Thyroid gland (tissue), 4 donors: ENCODE results near the gene ANTXR1. TPM values are rescaled to one million over a fixed set of nuclear protein-coding genes. Genes with fewer than 3 reads are reported as not detected.

ENCODE experiments used
- DNase-seq, 2 donors: peaks; one replicate each; pipeline ENCODE4 v3.0.0-alpha.2; 2019
- H3K27ac ChIP-seq, 3 donors: fragments of 200-600 bp; sonication (generic); 1 replicate in 2 of 3; 2 replicates in 1 of 3; pipeline ENCODE4 v1.5.1; 2016 to 2019; ENCODE audit warnings: mild to moderate bottlenecking in 1 of 3, moderate library complexity in 1 of 3
- H3K27me3 ChIP-seq: fragments of 200-600 bp; sonication (generic); one replicate; pipeline ENCODE4 v1.5.1; 2019
- H3K36me3 ChIP-seq, 2 donors: fragments of 200-600 bp; sonication (generic); one replicate each; pipeline ENCODE4 v1.5.1; 2016 to 2019
- H3K4me1 ChIP-seq, 2 donors: fragments of 200-600 bp; sonication (generic); one replicate each; pipeline ENCODE4 v1.5.1; 2017 to 2019
- H3K4me3 ChIP-seq, 3 donors: fragments of 200-600 bp; sonication (generic); replicated peaks in 1 of 3; 1 replicate in 2 of 3; 2 replicates in 1 of 3; pipeline ENCODE4 v1.5.1; 2016; ENCODE audit warnings: mild to moderate bottlenecking in 1 of 3
- H3K9me3 ChIP-seq: fragments of 200-600 bp; sonication (generic); one replicate; pipeline ENCODE4 v1.5.1; 2017
- POLR2A ChIP-seq, 2 donors: fragments of 450-650 bp; IDR thresholded peaks; one replicate each; pipeline ENCODE4 v1.6.1; 2017; ENCODE audit warnings: antibody characterized with exemption in 2 of 2, mild to moderate bottlenecking in 2 of 2, moderate library complexity in 1 of 2
- WGBS, 2 donors: methylation state at CpG; one replicate each; pipeline ENCODE4 v1.1.5; 2017; 5-methylcytosine and 5-hydroxymethylcytosine counted together
- intact Hi-C: fragments of 100-400 bp; cut with DNase I; formaldehyde crosslinking; loops from one replicate; pipeline ENCODE4 v1.15.1; 2023
- total RNA-seq, 4 donors: library from RNA; depleted of rRNA; stranded (reverse); fragments of >200 nt; gene quantifications; one replicate each; pipeline ENCODE4 v1.2.3, GENCODE V29; 2016
- TF ChIP-seq, protein P1 (sequence below), 6 experiments: fragments of 200-600 bp in 3 of 6; fragments of 450-650 bp in 3 of 6; sonication (generic) in 3 of 6; IDR thresholded peaks; one replicate each; pipeline ENCODE4 v1.5.1; 2016 to 2019; ENCODE audit warnings: antibody characterized with exemption in 6 of 6, mild to moderate bottlenecking in 2 of 6, inconsistent platforms in 1 of 6, moderate library complexity in 1 of 6

ANTXR1 gene
- total RNA-seq, 4 donors from 2014 or later: 56.4 to 103 (median 79.3) TPM

DNA sequence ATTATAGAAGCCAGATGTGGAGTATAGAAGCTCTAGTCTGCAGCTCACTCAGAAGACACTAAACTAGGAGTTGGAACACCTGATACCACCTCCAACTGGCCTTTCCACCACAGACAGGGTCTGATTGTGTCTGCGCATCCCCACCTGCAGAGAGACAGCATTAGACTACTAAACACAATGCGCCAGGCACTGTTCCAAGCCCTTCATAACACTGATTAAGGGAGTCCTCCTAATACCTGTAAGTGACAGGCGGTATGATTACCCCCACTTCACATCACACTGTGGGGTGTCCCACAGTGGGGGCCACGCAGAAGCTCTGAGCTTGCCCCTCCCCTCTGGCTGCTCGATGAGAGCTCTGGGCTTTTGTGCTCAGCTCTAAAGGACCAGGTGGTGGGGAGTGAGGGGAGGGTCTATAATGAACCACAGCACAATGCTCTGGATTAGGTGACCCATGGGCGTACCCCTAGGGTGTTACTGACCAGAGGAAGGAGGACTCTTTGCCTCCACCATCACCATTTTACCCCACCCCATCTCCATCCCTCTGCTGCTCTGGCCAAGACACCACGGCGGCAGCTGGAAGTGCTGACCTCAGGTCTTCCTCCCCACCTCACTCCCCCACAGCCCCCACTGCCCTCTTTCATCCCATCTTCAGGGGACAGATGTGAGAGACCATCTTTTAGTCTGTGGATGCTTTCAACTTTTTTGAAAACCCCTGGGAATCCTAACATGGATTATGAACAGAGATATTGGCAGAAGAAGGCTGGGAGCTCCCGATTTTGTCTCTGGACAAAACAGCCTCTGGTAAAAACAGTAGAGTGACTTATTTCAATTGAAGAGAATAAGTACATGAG, 228.9 kb downstream of the ANTXR1 start:
- Histone ChIP-seq H3K4me1 (no peaks in the 10 kb centered on the region), H3K27ac (no peak overlapping the region), H3K27me3 (no peaks in the 10 kb centered on the region), H3K9me3 (no peaks in the 10 kb centered on the region), H3K4me3 (no peak overlapping the region), H3K36me3 (no peaks in the 10 kb centered on the region)
- DNase-seq: no peak
- intact Hi-C loops: no loop called here
- WGBS, 2 donors: 91 to 93% methylated on average over 8 of the region's 9 CpGs
- TF ChIP-seq, protein P1, sequence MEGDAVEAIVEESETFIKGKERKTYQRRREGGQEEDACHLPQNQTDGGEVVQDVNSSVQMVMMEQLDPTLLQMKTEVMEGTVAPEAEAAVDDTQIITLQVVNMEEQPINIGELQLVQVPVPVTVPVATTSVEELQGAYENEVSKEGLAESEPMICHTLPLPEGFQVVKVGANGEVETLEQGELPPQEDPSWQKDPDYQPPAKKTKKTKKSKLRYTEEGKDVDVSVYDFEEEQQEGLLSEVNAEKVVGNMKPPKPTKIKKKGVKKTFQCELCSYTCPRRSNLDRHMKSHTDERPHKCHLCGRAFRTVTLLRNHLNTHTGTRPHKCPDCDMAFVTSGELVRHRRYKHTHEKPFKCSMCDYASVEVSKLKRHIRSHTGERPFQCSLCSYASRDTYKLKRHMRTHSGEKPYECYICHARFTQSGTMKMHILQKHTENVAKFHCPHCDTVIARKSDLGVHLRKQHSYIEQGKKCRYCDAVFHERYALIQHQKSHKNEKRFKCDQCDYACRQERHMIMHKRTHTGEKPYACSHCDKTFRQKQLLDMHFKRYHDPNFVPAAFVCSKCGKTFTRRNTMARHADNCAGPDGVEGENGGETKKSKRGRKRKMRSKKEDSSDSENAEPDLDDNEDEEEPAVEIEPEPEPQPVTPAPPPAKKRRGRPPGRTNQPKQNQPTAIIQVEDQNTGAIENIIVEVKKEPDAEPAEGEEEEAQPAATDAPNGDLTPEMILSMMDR (IDR thresholded peaks at IDR 0.05): no peak
- no peak for TF ChIP-seq POLR2A (IDR thresholded peaks at IDR 0.05)

DNA sequence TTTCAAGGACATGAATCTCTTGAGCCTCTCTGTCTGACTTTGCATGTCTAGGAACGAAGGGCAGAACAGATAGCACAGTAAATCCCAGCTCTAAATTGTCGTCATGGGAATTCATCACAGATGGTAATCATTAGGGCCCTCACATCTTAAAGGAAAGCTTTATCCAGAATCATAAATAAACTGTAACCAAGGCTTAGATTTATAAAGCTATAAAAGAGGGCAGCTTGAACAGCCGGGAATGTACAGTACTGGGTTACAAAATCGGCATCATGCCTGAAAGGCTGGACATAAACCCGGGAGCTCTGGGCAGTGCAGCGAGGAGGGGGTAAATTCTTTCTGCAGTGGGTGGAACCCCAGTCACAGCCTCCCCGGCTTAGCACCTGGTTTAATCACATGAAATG, 229.7 kb downstream of the ANTXR1 start:
- DNase-seq: no peak
- Histone ChIP-seq H3K9me3 (no peaks in the 10 kb centered on the region), H3K27me3 (no peaks in the 10 kb centered on the region), H3K36me3 (no peaks in the 10 kb centered on the region), H3K4me1 (no peaks in the 10 kb centered on the region), H3K27ac (no peak overlapping the region), H3K4me3 (no peak overlapping the region)
- WGBS, 2 donors: 82 to 83% methylated on average over 7 of the region's 7 CpGs
- TF ChIP-seq, protein P1 (IDR thresholded peaks at IDR 0.05): no peak
- no peak for TF ChIP-seq POLR2A (IDR thresholded peaks at IDR 0.05)
- intact Hi-C loops: no loop called here

DNA sequence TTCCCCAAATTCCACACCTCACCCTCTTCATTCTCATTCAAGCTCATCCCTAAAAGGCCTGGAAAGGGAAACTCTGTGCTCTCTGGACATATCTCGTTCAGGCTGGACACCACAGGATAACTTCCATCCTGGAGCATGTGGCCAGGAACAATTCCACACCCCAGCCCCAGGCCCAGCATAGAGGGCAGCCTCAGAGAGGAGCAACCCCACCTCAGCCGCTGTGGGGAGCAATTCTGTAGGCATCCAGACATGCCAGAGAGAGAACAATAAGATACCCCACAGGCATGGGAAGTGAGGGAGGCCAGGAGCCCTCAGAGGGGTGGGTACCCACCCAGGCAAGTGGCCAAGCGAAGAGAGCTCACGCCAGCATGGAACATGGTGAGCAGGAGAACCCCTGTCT, 230.7 kb downstream of the ANTXR1 start:
- no peak for DNase-seq
- Histone ChIP-seq H3K4me3 (no peak overlapping the region), H3K4me1 (no peaks in the 10 kb centered on the region), H3K36me3 (no peaks in the 10 kb centered on the region), H3K9me3 (no peaks in the 10 kb centered on the region), H3K27me3 (no peaks in the 10 kb centered on the region), H3K27ac (no peak overlapping the region)
- intact Hi-C loops: no loop called here
- TF ChIP-seq, protein P1 (IDR thresholded peaks at IDR 0.05): no peak
- TF ChIP-seq POLR2A (IDR thresholded peaks at IDR 0.05): no peak
- WGBS, 2 donors: 86 to 99% methylated on average over 4 of the region's 4 CpGs

DNA sequence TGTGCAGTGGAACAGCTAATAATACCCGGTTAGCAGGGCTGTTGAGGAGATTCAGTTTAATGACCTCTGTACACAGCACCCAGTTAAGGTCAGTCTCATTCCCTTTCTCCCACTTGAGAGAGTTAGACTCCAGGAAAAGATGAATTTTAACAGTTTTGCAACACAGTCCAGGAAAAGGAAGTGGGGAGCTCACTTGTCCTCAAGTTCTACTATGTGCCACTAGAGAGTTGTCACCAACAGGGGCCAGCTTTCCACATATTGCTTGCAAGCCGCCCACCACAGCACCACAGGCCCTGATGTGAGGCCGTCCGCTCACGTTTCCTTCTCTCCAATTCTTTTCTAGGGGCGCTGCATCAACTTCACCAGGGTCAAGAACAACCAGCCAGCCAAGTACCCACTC, 231.9 kb downstream of the ANTXR1 start:
- intact Hi-C loops: no loop called here
- TF ChIP-seq, protein P1 (IDR thresholded peaks at IDR 0.05): no peak
- no peak for TF ChIP-seq POLR2A (IDR thresholded peaks at IDR 0.05)
- WGBS, 2 donors: 71 to 84% methylated on average over 6 of the region's 6 CpGs
- Histone ChIP-seq H3K4me3 (no peak overlapping the region), H3K27ac (no peak overlapping the region), H3K9me3 (no peaks in the 10 kb centered on the region), H3K36me3 (no peaks in the 10 kb centered on the region), H3K4me1 (no peaks in the 10 kb centered on the region), H3K27me3 (no peaks in the 10 kb centered on the region)
- peak in 1 of 2 donors; percentile 6 for DNase-seq

DNA sequence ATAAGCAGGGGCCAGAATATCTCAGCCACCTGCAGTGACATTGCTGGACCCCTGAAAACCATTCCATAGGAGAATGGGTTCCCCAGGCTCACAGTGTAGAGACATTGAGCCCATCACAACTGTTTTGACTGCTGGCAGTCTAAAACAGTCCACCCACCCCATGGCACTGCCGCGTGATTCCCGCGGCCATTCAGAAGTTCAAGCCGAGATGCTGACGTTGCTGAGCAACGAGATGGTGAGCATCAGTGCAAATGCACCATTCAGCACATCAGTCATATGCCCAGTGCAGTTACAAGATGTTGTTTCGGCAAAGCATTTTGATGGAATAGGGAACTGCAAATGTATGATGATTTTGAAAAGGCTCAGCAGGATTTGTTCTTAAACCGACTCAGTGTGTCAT, 234.6 kb downstream of the ANTXR1 start:
- 94 to 98% methylated on average over 9 of the region's 9 CpGs for WGBS, 2 donors
- peaks cover 0 to 1% of the 10 kb centered on the region in 2 donors for H3K4me1 ChIP-seq
- no peaks in the 10 kb centered on the region for H3K27me3 ChIP-seq
- TF ChIP-seq, protein P1 (IDR thresholded peaks at IDR 0.05): no peak
- no peak for TF ChIP-seq POLR2A (IDR thresholded peaks at IDR 0.05)
- H3K27ac ChIP-seq: no peak overlapping the region
- no peak overlapping the region for H3K4me3 ChIP-seq
- intact Hi-C loops: no loop called here
- no peak for DNase-seq
- no peaks in the 10 kb centered on the region for H3K36me3 ChIP-seq
- no peaks in the 10 kb centered on the region for H3K9me3 ChIP-seq
